Endothelial cell of umbilical vein (primary cell): Measurements from ENCODE around the gene ZNF460. TPM values are rescaled to one million over a fixed set of nuclear protein-coding genes. Genes with fewer than 3 reads are reported as not detected.

ENCODE experiments used
- BruUV-seq: library from RNA; stranded (reverse); fragments of 400-500 nt; replicated peaks from 2 replicates; lab custom pipeline; 2021; lab: Mats Ljungman, UMichigan
- CTCF ChIA-PET: fragments of 300-600, 350-600 bp; sonication (Branson Sonifier 250); formaldehyde crosslinking; loops from one replicate; lab custom pipeline; 2021; ENCODE audit warnings: antibody characterized with exemption, inconsistent platforms; lab: Charles Lee
- POLR2A ChIA-PET: fragments of 300-600, 350-600 bp; sonication (Branson Sonifier 250); formaldehyde crosslinking; loops from one replicate; lab custom pipeline; 2021; ENCODE audit warnings: antibody characterized with exemption, inconsistent platforms; lab: Charles Lee
- DNase-seq: peaks from one replicate; pipeline ENCODE4 v3.0.0-alpha.2; 2011; ENCODE audit warnings: low read depth, low spot score
- FAIRE-seq: peaks from 2 replicates; lab custom pipeline; 2011; peaks lifted over from hg19 to GRCh38; lab: Jason Lieb, UNC
- H2AFZ ChIP-seq: 2 replicates; pipeline ENCODE4 v1.6.0; 2012; ENCODE audit warnings: low read depth, low read length, control low read depth, inconsistent platforms
- H3K27ac ChIP-seq: 2 replicates; pipeline ENCODE4 v1.5.1; 2011; ENCODE audit warnings: low read depth, mild to moderate bottlenecking, control low read depth, low read length, moderate library complexity; ENCODE audit not compliant: insufficient read depth
- H3K27me3 ChIP-seq, 2 experiments: 2 replicates each; pipeline versions ENCODE4 v1.6.0 to v1.6.1; 2011; ENCODE audit warnings: low read length in 2 of 2, mixed read lengths in 1 of 2; ENCODE audit not compliant: control insufficient read depth in 2 of 2, insufficient read depth in 2 of 2
- H3K36me3 ChIP-seq, 2 experiments: 2 replicates in 1 of 2; 3 replicates in 1 of 2; pipeline ENCODE4 v1.5.1; 2011; ENCODE audit warnings: low read length in 2 of 2, mild to moderate bottlenecking in 1 of 2, moderate library complexity in 1 of 2; ENCODE audit not compliant: control insufficient read depth in 2 of 2, insufficient read depth in 2 of 2; ENCODE audit errors: extremely low read depth in 1 of 2
- H3K4me1 ChIP-seq: 3 replicates; pipeline ENCODE4 v1.5.1; 2011; ENCODE audit warnings: mild to moderate bottlenecking, low read length; ENCODE audit not compliant: control insufficient read depth, insufficient read depth; ENCODE audit errors: extremely low read depth
- H3K4me2 ChIP-seq: 2 replicates; pipeline ENCODE4 v1.6.1; 2011; ENCODE audit warnings: low read length, control low read depth, mixed read lengths; ENCODE audit not compliant: insufficient read depth
- H3K4me3 ChIP-seq, 3 experiments: fragments of 200-600 bp in 1 of 3; sonication (generic), shearing (Covaris generic) in 1 of 3; replicated peaks in 1 of 3; 2 replicates each; pipeline ENCODE4 v1.5.1; 2011 to 2016; ENCODE audit warnings: control low read depth in 3 of 3, low read length in 3 of 3, mild to moderate bottlenecking in 2 of 3, inconsistent platforms in 1 of 3, low read depth in 1 of 3, moderate library complexity in 1 of 3; ENCODE audit not compliant: insufficient read depth in 1 of 3
- H3K79me2 ChIP-seq: 2 replicates; pipeline ENCODE4 v1.6.0; 2012; ENCODE audit warnings: low read length, inconsistent platforms; ENCODE audit not compliant: control insufficient read depth, insufficient read depth
- H3K9ac ChIP-seq: replicated peaks from 2 replicates; pipeline ENCODE3; 2011; ENCODE audit warnings: low read length, control low read depth; ENCODE audit not compliant: insufficient read depth; ENCODE audit errors: extremely low read depth
- H3K9me1 ChIP-seq: replicated peaks from 3 replicates; pipeline ENCODE4 v1.6.0; 2011; ENCODE audit warnings: mild to moderate bottlenecking, low read length; ENCODE audit not compliant: control insufficient read depth, insufficient read depth; ENCODE audit errors: extremely low read depth
- H3K9me3 ChIP-seq: replicated peaks from 2 replicates; pipeline ENCODE4 v1.5.1; 2012; ENCODE audit warnings: low read length, inconsistent platforms; ENCODE audit not compliant: control insufficient read depth, insufficient read depth
- H4K20me1 ChIP-seq: replicated peaks from 2 replicates; pipeline ENCODE3; 2011; ENCODE audit warnings: mild to moderate bottlenecking, low read length; ENCODE audit not compliant: control insufficient read depth, insufficient read depth; ENCODE audit errors: extremely low read depth
- EZH2 ChIP-seq: IDR thresholded peaks from 2 replicates; pipeline ENCODE4 v1.6.1; 2012; ENCODE audit warnings: borderline replicate concordance, low read depth, mild to moderate bottlenecking, moderate library complexity, low read length, inconsistent platforms; ENCODE audit not compliant: severe bottlenecking
- FOS ChIP-seq: IDR thresholded peaks from 2 replicates; pipeline ENCODE4 v1.6.1; 2011; ENCODE audit warnings: mild to moderate bottlenecking, low read length, moderate library complexity, borderline replicate concordance; ENCODE audit not compliant: insufficient read depth
- GATA2 ChIP-seq: IDR thresholded peaks from 2 replicates; pipeline ENCODE4 v1.7.0; 2011; ENCODE audit warnings: low read depth, mild to moderate bottlenecking, moderate library complexity, mixed read lengths, low read length; ENCODE audit not compliant: insufficient read length, insufficient read depth
- JUN ChIP-seq: IDR thresholded peaks from 2 replicates; pipeline ENCODE4 v1.6.1; 2011; ENCODE audit warnings: borderline replicate concordance, low read depth; ENCODE audit not compliant: insufficient read length, insufficient read depth
- MYC ChIP-seq: IDR thresholded peaks from one replicate; pipeline ENCODE4 v1.6.1; 2011; ENCODE audit warnings: mild to moderate bottlenecking, low read depth, low read length
- POLR2A ChIP-seq: IDR thresholded peaks from 2 replicates; pipeline ENCODE4 v1.6.1; 2012; ENCODE audit warnings: low read depth, mild to moderate bottlenecking, control low read depth, low read length
- POLR2AphosphoS5 ChIP-seq: IDR thresholded peaks from 2 replicates; pipeline ENCODE4 v1.6.1; 2012; ENCODE audit warnings: low read depth, mild to moderate bottlenecking, control low read depth, low read length, moderate library complexity; ENCODE audit not compliant: insufficient read depth
- dilution Hi-C: fragments of 300-500 bp; cut with MboI; formaldehyde crosslinking; loops from one replicate; pipeline ENCODE4 v1.15.0; 2019; ENCODE audit warnings: low sequenced_read_pairs; ENCODE audit not compliant: extremely low pct_ligation_motif_present
- intact Hi-C: fragments of 100-400 bp; cut with micrococcal nuclease; formaldehyde crosslinking; loops from one replicate; pipeline ENCODE4 v1.10.0; 2022
- polyA plus RNA-seq, 4 experiments: library from polyadenylated mRNA; depleted of rRNA in 3 of 4; stranded (reverse) in 3 of 4; unstranded in 1 of 4; fragments of >200 nt; gene quantifications; 2 replicates each; pipeline versions ENCODE4 v1.2.1 to v1.2.3, GENCODE V29; 2011 to 2012; ENCODE audit warnings: missing spikeins in 1 of 4
- total RNA-seq: library from RNA; stranded (reverse); gene quantifications from 2 replicates; pipeline ENCODE4 v1.2.3, GENCODE V29; 2021
- TF ChIP-seq, protein P1 (sequence below): IDR thresholded peaks from 2 replicates; pipeline ENCODE4 v1.6.1; 2011; ENCODE audit not compliant: insufficient read depth, insufficient read length

Gene ZNF460
- total and polyA plus RNA-seq, 2 donors (not counting 3 experiments of a cell fraction or from before 2014, with no cell fraction given): 4.5 to 26.9 TPM

DNA sequence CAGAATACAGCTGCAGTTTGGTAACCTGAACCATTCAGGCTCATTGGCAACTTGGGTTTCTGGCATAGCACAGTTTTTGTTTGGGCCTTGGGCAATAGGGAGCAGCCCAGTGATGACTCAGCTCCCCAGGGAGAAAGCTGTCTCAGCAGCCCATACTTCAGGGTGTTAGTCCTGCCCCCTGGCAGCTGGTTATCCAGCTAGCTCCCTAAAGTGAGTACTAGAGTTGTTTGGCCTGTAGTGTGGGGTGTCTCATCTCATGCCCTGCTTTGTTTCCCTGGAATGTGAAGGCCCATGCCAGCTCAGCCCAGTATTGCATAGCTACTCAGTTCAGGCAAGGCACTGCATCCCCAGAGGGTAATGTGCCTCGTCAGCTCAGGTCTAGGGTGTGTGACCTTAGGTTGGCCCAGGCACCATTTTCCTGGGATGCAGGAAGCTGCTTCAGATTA, 21.8 kb downstream of the ZNF460 start:
- Histone ChIP-seq H3K4me3 (no peak overlapping the region), H3K27ac (no peak overlapping the region), H4K20me1 (no peaks in the 10 kb centered on the region), H3K4me2 (no peak overlapping the region), H2AFZ (no peak overlapping the region), H3K27me3 (no peaks in the 10 kb centered on the region), H3K9me3 (no peaks in the 10 kb centered on the region), H3K36me3 (peaks cover 0 to 12% of the 10 kb centered on the region in 2 experiments), H3K9ac (no peak overlapping the region), H3K79me2 (peaks cover 28% of the 10 kb centered on the region), H3K9me1 (no peaks in the 10 kb centered on the region), H3K4me1 (no peaks in the 10 kb centered on the region)
- TF ChIP-seq JUN (no peak), EZH2 (no peak), POLR2A (no peak), POLR2AphosphoS5 (no peak), MYC (no peak), FOS (no peak), GATA2 (no peak)
- TF ChIP-seq, protein P1, sequence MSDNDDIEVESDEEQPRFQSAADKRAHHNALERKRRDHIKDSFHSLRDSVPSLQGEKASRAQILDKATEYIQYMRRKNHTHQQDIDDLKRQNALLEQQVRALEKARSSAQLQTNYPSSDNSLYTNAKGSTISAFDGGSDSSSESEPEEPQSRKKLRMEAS: no peak
- intact Hi-C loops: no loop called here
- POLR2A ChIA-PET: no interaction called here
- CTCF ChIA-PET: interaction anchor here (1.6 kb wide), 1 partner anchor 13 kb away, joined by 4 read pairs; no protein-coding TSS in a partner anchor
- DNase-seq (no peak), FAIRE-seq (no peak)
- dilution Hi-C loops: no loop called here
- BruUV-seq: no TSS peak
